Neutrophil (primary cell): Measurements from ENCODE around the gene CCT8.

Experiments used
- H3K27ac ChIP-seq: fragments of 200-600 bp; sonication (generic); 2 replicates; pipeline ENCODE4 v1.5.1; 2016; ENCODE audit warnings: mild to moderate bottlenecking, moderate library complexity
- H3K27me3 ChIP-seq: fragments of 200-600 bp; sonication (generic); 2 replicates; pipeline ENCODE4 v1.6.0; 2016; ENCODE audit warnings: mild to moderate bottlenecking
- H3K36me3 ChIP-seq: fragments of 200-600 bp; sonication (generic); 2 replicates; pipeline ENCODE4 v1.5.1; 2017
- H3K4me1 ChIP-seq, 2 experiments: fragments of 200-600 bp in 1 of 2; sonication (generic) in 1 of 2; 1 replicate in 1 of 2; 2 replicates in 1 of 2; pipeline versions ENCODE4 v1.5.1 to v1.6.1; 2013 to 2016; ENCODE audit warnings: low read depth in 1 of 2, low read length in 1 of 2, mild to moderate bottlenecking in 1 of 2, moderate library complexity in 1 of 2; ENCODE audit not compliant: control insufficient read depth in 1 of 2, insufficient read depth in 1 of 2
- H3K4me3 ChIP-seq, 2 experiments: fragments of 200-600 bp in 1 of 2; sonication (generic) in 1 of 2; 1 replicate in 1 of 2; 2 replicates in 1 of 2; pipeline ENCODE4 v1.5.1; 2013 to 2016; ENCODE audit warnings: low read depth in 1 of 2, low read length in 1 of 2, mild to moderate bottlenecking in 1 of 2, moderate library complexity in 1 of 2
- H3K9me3 ChIP-seq: fragments of 200-600 bp; sonication (generic); 2 replicates; pipeline ENCODE4 v1.5.1; 2016
- CTCF ChIP-seq: fragments of 200-600 bp; sonication (generic); IDR thresholded peaks from 2 replicates; pipeline ENCODE4 v1.5.1; 2016; ENCODE audit warnings: antibody characterized with exemption

CCT8 gene

GRCh38 chr21:29105218-29105617, 31.8 kb upstream of the CCT8 start:
- no peak for TF ChIP-seq CTCF
- Histone ChIP-seq H3K27ac (no peak overlapping the region), H3K4me1 (peaks cover 13 to 16% of the 10 kb centered on the region in 2 experiments), H3K36me3 (no peaks in the 10 kb centered on the region), H3K4me3 (no peak overlapping the region), H3K9me3 (no peaks in the 10 kb centered on the region), H3K27me3 (no peaks in the 10 kb centered on the region)

GRCh38 chr21:29104239-29104708, 30.8 kb upstream of the CCT8 start:
- Histone ChIP-seq H3K9me3 (no peaks in the 10 kb centered on the region), H3K4me3 (no peak overlapping the region), H3K27me3 (no peaks in the 10 kb centered on the region), H3K36me3 (no peaks in the 10 kb centered on the region), H3K27ac (no peak overlapping the region), H3K4me1 (peaks cover 19 to 22% of the 10 kb centered on the region in 2 experiments)
- no peak for TF ChIP-seq CTCF

GRCh38 chr21:29102791-29103257, 29.4 kb upstream of the CCT8 start:
- H3K9me3 ChIP-seq = no peaks in the 10 kb centered on the region
- H3K27ac ChIP-seq = no peak overlapping the region
- H3K27me3 ChIP-seq = no peaks in the 10 kb centered on the region
- H3K4me1 ChIP-seq = peaks cover 34 to 37% of the 10 kb centered on the region in 2 experiments
- no peak for TF ChIP-seq CTCF
- H3K4me3 ChIP-seq = no peak overlapping the region
- no peaks in the 10 kb centered on the region for H3K36me3 ChIP-seq

GRCh38 chr21:29098156-29098555, 24.7 kb upstream of the CCT8 start:
- Histone ChIP-seq H3K27me3 (no peaks in the 10 kb centered on the region), H3K4me1 (peaks cover 62 to 65% of the 10 kb centered on the region in 2 experiments), H3K9me3 (no peaks in the 10 kb centered on the region), H3K4me3 (no peak overlapping the region), H3K27ac (peak overlapping the region; percentile 95), H3K36me3 (no peaks in the 10 kb centered on the region)
- TF ChIP-seq CTCF = no peak

- TF ChIP-seq CTCF = no peak
- peak overlapping the region; percentile 95 for H3K27ac ChIP-seq
- peaks cover 61% of the 10 kb centered on the region in 2 experiments for H3K4me1 ChIP-seq
Observed at GRCh38 chr21:29096218-29097015, 23.0 kb upstream of the CCT8 start.

More at GRCh38 chr21:29096218-29097015, 23.0 kb upstream of the CCT8 start:
- H3K9me3 ChIP-seq = no peaks in the 10 kb centered on the region
- H3K36me3 ChIP-seq = no peaks in the 10 kb centered on the region
- H3K4me3 ChIP-seq = peak overlapping the region; percentile 18 to 40
- H3K27me3 ChIP-seq = no peaks in the 10 kb centered on the region
